HepG2 (cell line): Measurements from ENCODE around the gene ACTR3.

Source experiments
- BCLAF1 ChIP-seq: fragments of 450-650 bp; IDR thresholded peaks from 2 replicates; pipeline ENCODE4 v1.6.1; 2017; ENCODE audit warnings: mild to moderate bottlenecking
- FOXK1 ChIP-seq: sonication (generic); formaldehyde crosslinking; IDR thresholded peaks from 2 replicates; pipeline ENCODE4 v1.4.0; 2020; ENCODE audit warnings: low read depth, missing genetic modification reagents, borderline replicate concordance
- ZBTB4 ChIP-seq: sonication (generic); formaldehyde crosslinking; IDR thresholded peaks from 2 replicates; pipeline ENCODE4 v1.4.0; 2020; ENCODE audit warnings: missing genetic modification reagents, mild to moderate bottlenecking, borderline replicate concordance
- ZNF232 ChIP-seq: sonication (generic); formaldehyde crosslinking; IDR thresholded peaks from 2 replicates; pipeline ENCODE4 v1.4.0; 2020; ENCODE audit warnings: missing genetic modification reagents, borderline replicate concordance
- ZNF7 ChIP-seq: IDR thresholded peaks from 2 replicates; pipeline ENCODE4 v1.6.1; 2016; ENCODE audit warnings: missing biosample characterization, missing genetic modification reagents
- TF ChIP-seq, protein P1 (sequence below), 2 experiments: IDR thresholded peaks; 2 replicates each; pipeline ENCODE4 v1.6.1; 2011 to 2012; ENCODE audit warnings: low read length in 2 of 2, borderline replicate concordance in 1 of 2, low read depth in 1 of 2, mild to moderate bottlenecking in 1 of 2, moderate library complexity in 1 of 2
- TF ChIP-seq, protein P2 (sequence below): sonication (generic); formaldehyde crosslinking; IDR thresholded peaks from 2 replicates; pipeline ENCODE4 v1.4.0; 2020; ENCODE audit warnings: missing genetic modification reagents

DNA sequence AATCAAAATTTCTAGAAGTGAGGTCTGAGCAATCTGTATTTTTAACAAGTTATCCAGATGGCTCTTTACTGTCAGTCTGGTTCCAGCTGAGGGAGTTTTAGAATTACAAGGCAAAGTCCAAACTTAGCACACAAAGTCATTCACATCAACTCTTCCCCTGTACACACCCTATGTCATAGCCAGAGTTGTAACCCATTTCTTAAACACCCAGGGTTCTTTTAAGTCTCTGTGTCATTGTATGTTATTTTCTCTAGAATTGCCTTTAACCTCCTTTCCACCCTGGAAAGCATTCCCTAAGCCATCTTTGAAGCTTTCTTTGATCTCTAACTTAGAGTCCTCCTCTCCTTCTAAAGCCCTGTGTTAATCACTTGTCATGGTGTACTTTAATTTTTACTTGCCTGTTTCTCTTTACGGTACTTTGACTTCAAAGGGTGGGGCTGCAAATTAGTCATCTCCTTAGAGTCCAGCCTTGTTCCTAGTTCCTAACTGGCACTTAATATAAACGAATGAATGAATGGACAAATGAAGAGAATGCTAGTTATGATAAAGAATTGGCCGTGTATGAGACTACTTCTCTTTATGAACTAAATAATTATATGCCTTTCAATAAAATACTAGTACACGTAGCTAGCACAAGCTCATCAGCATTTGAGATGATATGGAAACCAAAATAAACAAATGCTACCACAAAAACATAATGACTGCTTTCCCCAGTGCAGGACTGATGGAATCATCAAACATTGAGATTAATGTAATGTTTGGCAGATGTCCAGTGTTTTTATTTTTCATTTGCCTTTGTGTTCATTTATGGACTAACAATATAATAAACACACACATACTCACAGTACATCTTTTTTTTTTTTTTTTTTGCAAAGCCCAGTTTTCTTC is 11.9 kb upstream of the ACTR3 start:
- TF ChIP-seq BCLAF1 (no peak), ZBTB4 (CRISPR knock-in tag) (no peak), ZNF232 (CRISPR knock-in tag) (no peak), ZNF7 (CRISPR knock-in tag) (no peak), FOXK1 (CRISPR knock-in tag) (no peak)
- TF ChIP-seq, protein P1, sequence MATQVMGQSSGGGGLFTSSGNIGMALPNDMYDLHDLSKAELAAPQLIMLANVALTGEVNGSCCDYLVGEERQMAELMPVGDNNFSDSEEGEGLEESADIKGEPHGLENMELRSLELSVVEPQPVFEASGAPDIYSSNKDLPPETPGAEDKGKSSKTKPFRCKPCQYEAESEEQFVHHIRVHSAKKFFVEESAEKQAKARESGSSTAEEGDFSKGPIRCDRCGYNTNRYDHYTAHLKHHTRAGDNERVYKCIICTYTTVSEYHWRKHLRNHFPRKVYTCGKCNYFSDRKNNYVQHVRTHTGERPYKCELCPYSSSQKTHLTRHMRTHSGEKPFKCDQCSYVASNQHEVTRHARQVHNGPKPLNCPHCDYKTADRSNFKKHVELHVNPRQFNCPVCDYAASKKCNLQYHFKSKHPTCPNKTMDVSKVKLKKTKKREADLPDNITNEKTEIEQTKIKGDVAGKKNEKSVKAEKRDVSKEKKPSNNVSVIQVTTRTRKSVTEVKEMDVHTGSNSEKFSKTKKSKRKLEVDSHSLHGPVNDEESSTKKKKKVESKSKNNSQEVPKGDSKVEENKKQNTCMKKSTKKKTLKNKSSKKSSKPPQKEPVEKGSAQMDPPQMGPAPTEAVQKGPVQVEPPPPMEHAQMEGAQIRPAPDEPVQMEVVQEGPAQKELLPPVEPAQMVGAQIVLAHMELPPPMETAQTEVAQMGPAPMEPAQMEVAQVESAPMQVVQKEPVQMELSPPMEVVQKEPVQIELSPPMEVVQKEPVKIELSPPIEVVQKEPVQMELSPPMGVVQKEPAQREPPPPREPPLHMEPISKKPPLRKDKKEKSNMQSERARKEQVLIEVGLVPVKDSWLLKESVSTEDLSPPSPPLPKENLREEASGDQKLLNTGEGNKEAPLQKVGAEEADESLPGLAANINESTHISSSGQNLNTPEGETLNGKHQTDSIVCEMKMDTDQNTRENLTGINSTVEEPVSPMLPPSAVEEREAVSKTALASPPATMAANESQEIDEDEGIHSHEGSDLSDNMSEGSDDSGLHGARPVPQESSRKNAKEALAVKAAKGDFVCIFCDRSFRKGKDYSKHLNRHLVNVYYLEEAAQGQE (IDR thresholded peaks at IDR 0.05; ENCODE audit: borderline replicate concordance in 1 of 2, low read depth in 1 of 2, low read length in 2 of 2): no peak
- TF ChIP-seq, protein P2, sequence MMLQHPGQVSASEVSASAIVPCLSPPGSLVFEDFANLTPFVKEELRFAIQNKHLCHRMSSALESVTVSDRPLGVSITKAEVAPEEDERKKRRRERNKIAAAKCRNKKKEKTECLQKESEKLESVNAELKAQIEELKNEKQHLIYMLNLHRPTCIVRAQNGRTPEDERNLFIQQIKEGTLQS: no peak
